Immature natural killer cell (primary cell): ENCODE data around the gene TTC7B. TPM values are rescaled to one million over a fixed set of nuclear protein-coding genes. Genes with fewer than 3 reads are reported as not detected.
"Not testable (repeated sequence)": the region's sequence is repeated elsewhere in the genome, so short reads cannot be mapped to it uniquely, and the experiment has no call there.

Experiments
- DNase-seq, 3 donors: peaks; one replicate each; pipeline ENCODE4 v3.0.0; 2022; ENCODE audit warnings: mixed read lengths in 1 of 3
- H3K27ac Mint-ChIP-seq, 6 donors: one replicate each; pipeline ENCODE4 v1.8.0; 2020; ENCODE audit warnings: mixed read lengths in 6 of 6, mild to moderate bottlenecking in 5 of 6, inconsistent platforms in 4 of 6, moderate library complexity in 3 of 6
- H3K27me3 Mint-ChIP-seq, 3 donors: one replicate each; pipeline ENCODE4 v1.8.0; 2020 to 2021; ENCODE audit warnings: low read depth in 3 of 3, mild to moderate bottlenecking in 3 of 3, mixed read lengths in 3 of 3, moderate library complexity in 3 of 3, inconsistent platforms in 1 of 3
- H3K36me3 Mint-ChIP-seq, 3 donors: one replicate each; pipeline ENCODE4 v1.8.0; 2020; ENCODE audit warnings: mixed read lengths in 3 of 3, inconsistent platforms in 2 of 3, mild to moderate bottlenecking in 2 of 3
- H3K4me1 Mint-ChIP-seq, 2 donors: one replicate each; pipeline ENCODE4 v1.8.0; 2020; ENCODE audit warnings: inconsistent platforms in 2 of 2, mild to moderate bottlenecking in 2 of 2, mixed read lengths in 2 of 2, moderate library complexity in 1 of 2
- H3K4me3 Mint-ChIP-seq, 5 donors: one replicate each; pipeline ENCODE4 v1.8.0; 2020; ENCODE audit warnings: mild to moderate bottlenecking in 5 of 5, mixed read lengths in 5 of 5, inconsistent platforms in 3 of 5, moderate library complexity in 3 of 5
- H3K9me3 Mint-ChIP-seq, 6 donors: one replicate each; pipeline ENCODE4 v1.8.0; 2020; ENCODE audit warnings: mild to moderate bottlenecking in 6 of 6, mixed read lengths in 6 of 6, inconsistent platforms in 4 of 6, moderate library complexity in 3 of 6
- polyA plus RNA-seq, 3 donors: library from polyadenylated mRNA; unstranded; fragments of 300-500 nt; fragmentation: Illumina TruSeq; gene quantifications; one replicate each; pipeline ENCODE4 v1.2.3, GENCODE V29; 2021

Gene TTC7B
- polyA plus RNA-seq, 3 donors from 2014 or later: 1.0 to 1.1 TPM; not detected in 1

DNA sequence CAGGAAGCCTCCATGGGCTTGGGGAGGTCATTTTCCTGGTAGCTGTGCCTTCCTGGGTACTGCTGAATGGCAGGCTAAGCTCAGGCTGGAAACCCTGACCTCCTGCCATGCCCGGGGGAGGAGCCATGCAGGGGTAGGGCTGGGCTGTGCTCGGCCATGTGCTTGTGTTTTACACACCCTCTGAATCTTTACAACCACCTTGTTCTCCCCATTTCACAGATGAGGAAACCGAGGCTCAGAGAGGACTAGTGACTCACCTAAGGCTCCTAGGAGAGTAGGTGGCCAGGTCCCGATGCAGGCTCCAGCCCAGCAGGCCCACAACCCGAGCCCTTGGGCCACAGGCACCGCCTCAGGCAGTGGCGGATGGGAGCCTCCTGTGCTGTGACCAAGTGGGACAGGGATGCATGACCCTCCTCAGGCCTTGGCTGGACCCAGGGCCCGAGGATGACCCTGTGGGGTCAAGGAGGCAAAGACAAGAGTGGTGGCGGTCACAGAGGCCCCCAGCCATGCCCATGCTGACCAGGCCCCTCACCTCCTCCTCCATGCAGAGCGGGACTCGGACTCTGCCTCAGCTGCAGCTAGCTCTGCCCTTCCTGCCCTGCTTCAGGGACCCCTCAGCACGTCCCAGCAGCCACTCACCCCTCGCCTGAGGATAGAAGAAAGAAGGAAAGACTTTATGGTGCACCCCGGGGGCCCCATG lies 283.3 kb downstream of the TTC7B start:
- Mint-ChIP-seq H3K9me3 (no peaks in the 10 kb centered on the region), H3K36me3 (no peaks in the 10 kb centered on the region), H3K27ac (no peak overlapping the region), H3K27me3 (peaks cover 1 to 9% (median 7%) of the 10 kb centered on the region in 3 donors), H3K4me1 (peaks cover 4 to 7% of the 10 kb centered on the region in 2 donors), H3K4me3 (no peak overlapping the region)
- no peak for DNase-seq

GRCh38 chr14:90531497-90531896 lies 284.7 kb downstream of the TTC7B start:
- Mint-ChIP-seq H3K4me1 (peaks cover 4 to 7% of the 10 kb centered on the region in 2 donors), H3K27me3 (peaks cover 6 to 11% (median 7%) of the 10 kb centered on the region in 3 donors), H3K4me3 (no peak overlapping the region), H3K9me3 (peaks cover 0 to 5% (median 0%) of the 10 kb centered on the region in 6 donors), H3K27ac (no peak overlapping the region), H3K36me3 (no peaks in the 10 kb centered on the region)
- DNase-seq: no peak

GRCh38 chr14:90530523-90530922 lies 285.7 kb downstream of the TTC7B start:
- H3K9me3 Mint-ChIP-seq: peaks cover 0 to 5% (median 0%) of the 10 kb centered on the region in 6 donors
- peaks cover 4 to 7% of the 10 kb centered on the region in 2 donors for H3K4me1 Mint-ChIP-seq
- H3K27ac Mint-ChIP-seq: no peak overlapping the region
- no peaks in the 10 kb centered on the region for H3K36me3 Mint-ChIP-seq
- peaks cover 5 to 7% (median 6%) of the 10 kb centered on the region in 3 donors for H3K27me3 Mint-ChIP-seq
- H3K4me3 Mint-ChIP-seq: no peak overlapping the region
- DNase-seq: no peak

DNA sequence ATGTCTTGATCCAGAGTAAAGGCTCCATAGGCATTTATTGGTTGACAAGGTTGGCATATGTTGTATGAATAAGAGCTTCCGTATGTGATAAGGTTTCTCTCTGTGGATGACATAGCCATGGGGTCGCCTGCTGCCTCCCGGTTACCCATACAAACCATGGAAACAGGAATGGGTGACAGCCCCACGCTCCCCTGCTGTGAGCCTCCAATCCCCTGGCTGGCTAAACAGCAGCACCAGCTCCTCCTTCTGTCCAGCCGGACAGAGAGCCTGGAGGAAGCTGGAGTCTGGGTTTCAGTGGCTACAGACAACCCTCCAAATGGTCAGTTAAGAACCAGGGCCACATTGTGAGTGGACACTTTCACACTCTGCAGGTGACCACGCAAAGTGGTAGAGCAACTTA lies 288.3 kb downstream of the TTC7B start:
- no peak for DNase-seq
- Mint-ChIP-seq H3K9me3 (peaks cover 0 to 5% (median 0%) of the 10 kb centered on the region in 6 donors), H3K36me3 (no peaks in the 10 kb centered on the region), H3K27ac (no peak overlapping the region), H3K27me3 (peaks cover 5 to 6% (median 5%) of the 10 kb centered on the region in 3 donors), H3K4me3 (no peak overlapping the region), H3K4me1 (no peaks in the 10 kb centered on the region)

- H3K27ac Mint-ChIP-seq, H3K4me1 Mint-ChIP-seq, H3K27me3 Mint-ChIP-seq, H3K36me3 Mint-ChIP-seq, H3K9me3 Mint-ChIP-seq, H3K4me3 Mint-ChIP-seq, DNase-seq: not testable (repeated sequence)
These were observed 289.7 kb downstream of the TTC7B start for GRCh38 chr14:90526536-90526935.

- H3K27ac Mint-ChIP-seq, H3K4me1 Mint-ChIP-seq, H3K27me3 Mint-ChIP-seq, DNase-seq, H3K4me3 Mint-ChIP-seq, H3K9me3 Mint-ChIP-seq, H3K36me3 Mint-ChIP-seq: not testable (repeated sequence)
These were observed 290.7 kb downstream of the TTC7B start for GRCh38 chr14:90525353-90526028.

DNA sequence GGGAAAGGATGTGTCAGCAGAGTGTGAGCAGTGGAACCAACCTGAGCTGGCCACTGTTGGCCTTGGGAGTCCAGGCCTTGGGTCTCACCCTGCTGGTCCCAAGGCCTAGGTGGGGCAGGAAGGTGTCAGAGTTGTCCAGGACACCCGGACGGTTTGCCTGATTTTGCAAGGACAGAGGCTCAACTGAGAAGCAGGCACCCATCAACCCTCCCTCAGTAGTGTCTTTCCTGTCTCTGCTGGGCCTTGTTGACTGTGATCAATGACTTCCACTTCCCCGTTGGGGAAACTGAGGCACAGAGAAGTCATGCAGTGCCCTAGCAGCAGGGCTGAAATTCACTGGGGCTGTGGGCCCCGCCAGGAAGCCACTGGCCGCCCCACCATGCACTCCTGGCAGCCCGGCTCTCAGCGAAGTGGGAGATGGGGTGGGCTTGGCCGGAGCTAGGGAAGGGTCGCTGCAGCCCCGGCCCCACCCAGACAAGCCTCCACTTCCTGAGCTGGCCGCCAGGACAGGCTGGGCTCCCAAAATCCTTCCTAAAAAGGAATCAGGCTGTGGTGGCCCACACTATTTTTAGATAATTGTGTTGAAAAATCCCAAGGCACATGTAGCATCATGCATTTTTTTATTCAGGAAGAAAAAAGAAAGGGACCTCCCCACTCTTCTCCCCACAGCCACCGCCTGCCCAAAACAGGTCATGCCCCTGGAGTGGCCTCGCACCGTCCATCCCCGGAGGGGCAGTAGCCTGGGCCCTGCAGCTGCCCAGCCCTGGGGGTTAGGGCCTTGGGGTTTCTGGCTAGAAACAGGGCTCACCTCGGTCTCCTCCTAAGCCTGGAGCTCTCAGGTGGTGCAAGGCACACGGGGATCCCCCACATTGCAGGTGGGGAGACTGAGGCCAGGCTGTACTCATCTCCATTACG lies 292.0 kb downstream of the TTC7B start:
- no peaks in the 10 kb centered on the region for H3K36me3 Mint-ChIP-seq
- H3K27me3 Mint-ChIP-seq: peaks cover 5 to 9% (median 6%) of the 10 kb centered on the region in 3 donors
- DNase-seq: no peak
- H3K27ac Mint-ChIP-seq: no peak overlapping the region
- no peak overlapping the region for H3K4me3 Mint-ChIP-seq
- H3K9me3 Mint-ChIP-seq: peaks cover 0 to 5% (median 0%) of the 10 kb centered on the region in 6 donors
- no peaks in the 10 kb centered on the region for H3K4me1 Mint-ChIP-seq

DNA sequence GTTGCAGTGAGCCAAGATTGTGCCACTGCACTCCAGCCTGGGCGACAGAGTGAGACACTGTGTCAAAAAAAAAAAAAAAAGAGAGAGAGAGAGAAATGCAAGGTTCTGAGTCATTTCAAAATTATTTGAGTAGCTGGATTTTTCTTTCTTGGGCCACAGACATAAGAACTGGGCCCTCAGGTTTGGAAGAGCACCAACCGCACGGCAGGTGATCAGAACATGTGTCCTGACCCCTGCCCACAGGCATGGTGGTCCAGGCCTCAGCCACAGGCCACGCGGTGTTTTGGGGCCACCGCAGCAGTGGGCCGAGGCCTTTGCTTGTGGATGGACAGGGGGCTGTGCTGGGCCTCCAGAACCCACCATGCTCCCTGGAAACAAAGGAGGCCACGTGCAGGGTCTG lies 292.7 kb downstream of the TTC7B start:
- Mint-ChIP-seq H3K27ac (no peak overlapping the region), H3K4me3 (no peak overlapping the region), H3K9me3 (peaks cover 0 to 5% (median 0%) of the 10 kb centered on the region in 6 donors), H3K4me1 (no peaks in the 10 kb centered on the region), H3K36me3 (no peaks in the 10 kb centered on the region), H3K27me3 (peaks cover 5 to 9% (median 5%) of the 10 kb centered on the region in 3 donors)
- DNase-seq: no peak

DNA sequence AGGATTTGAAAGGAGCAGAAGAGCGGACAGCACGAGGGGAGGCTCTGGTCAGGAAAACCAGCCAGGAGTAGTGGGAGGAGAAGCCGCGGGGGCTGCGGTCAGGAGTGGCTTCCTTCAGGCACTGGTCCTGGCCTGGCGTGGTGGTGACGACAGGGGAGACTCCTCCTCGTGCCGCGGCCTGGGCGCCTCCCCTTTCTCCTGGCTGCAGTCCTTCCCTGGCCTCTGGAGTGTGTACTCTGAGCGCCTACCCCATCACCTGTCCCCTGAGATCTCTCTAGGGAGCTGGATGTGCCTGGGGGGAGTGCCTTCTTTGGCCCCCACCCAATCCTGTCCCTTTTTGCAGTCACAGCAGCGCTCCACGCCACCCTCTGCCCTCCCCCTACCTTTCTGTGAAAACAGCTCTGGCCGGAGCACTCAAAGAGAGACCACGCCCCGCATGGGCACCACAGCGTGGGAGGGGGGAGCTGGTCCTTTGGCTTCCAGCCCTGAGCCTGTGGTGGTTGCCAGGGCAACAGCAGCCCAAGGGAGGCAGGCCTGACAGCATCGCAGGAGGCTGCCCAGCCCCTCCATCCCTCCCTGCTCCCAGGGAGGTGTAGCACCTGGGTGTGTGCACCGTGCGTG lies 293.5 kb downstream of the TTC7B start:
- Mint-ChIP-seq H3K27me3 (peaks cover 2 to 8% (median 5%) of the 10 kb centered on the region in 3 donors), H3K27ac (no peak overlapping the region), H3K4me3 (no peak overlapping the region), H3K36me3 (no peaks in the 10 kb centered on the region), H3K9me3 (peaks cover 0 to 5% (median 0%) of the 10 kb centered on the region in 6 donors), H3K4me1 (no peaks in the 10 kb centered on the region)
- DNase-seq: no peak

DNA sequence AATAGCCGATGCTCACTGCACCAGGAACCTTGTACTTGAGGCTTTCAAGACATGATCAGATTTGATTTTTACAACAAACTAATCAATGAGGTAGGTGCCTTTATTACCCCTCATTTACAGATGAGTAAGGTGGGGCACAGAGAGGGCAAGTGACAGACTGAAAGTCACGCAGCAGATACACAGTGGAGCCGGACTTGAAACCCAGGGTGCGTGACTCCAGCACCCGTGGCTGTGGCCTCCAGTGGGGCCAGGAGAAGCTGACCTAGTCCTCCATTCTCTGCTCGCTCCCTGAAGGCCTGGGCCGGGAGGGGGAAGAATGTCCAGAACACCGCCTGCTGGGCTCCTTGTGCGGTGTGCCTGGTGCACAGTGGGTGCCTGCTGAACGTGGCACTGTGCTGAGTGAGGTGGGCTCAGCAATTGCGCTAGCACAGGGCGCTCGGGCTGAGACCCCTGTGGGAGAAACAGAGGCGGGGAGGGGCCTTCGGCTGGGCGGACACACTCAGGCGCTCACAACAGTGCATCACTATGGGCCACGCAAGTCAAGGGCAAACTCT lies 294.2 kb downstream of the TTC7B start:
- Mint-ChIP-seq H3K27me3 (peaks cover 2 to 8% (median 2%) of the 10 kb centered on the region in 3 donors), H3K9me3 (peaks cover 0 to 4% (median 0%) of the 10 kb centered on the region in 6 donors), H3K4me3 (no peak overlapping the region), H3K27ac (no peak overlapping the region), H3K36me3 (no peaks in the 10 kb centered on the region), H3K4me1 (no peaks in the 10 kb centered on the region)
- DNase-seq: no peak

GRCh38 chr14:90521084-90521929 lies 294.9 kb downstream of the TTC7B start:
- Mint-ChIP-seq H3K4me3 (no peak overlapping the region), H3K36me3 (no peaks in the 10 kb centered on the region), H3K27ac (no peak overlapping the region), H3K27me3 (peaks cover 0 to 3% (median 2%) of the 10 kb centered on the region in 3 donors), H3K4me1 (no peaks in the 10 kb centered on the region), H3K9me3 (no peaks in the 10 kb centered on the region)
- no peak for DNase-seq

DNA sequence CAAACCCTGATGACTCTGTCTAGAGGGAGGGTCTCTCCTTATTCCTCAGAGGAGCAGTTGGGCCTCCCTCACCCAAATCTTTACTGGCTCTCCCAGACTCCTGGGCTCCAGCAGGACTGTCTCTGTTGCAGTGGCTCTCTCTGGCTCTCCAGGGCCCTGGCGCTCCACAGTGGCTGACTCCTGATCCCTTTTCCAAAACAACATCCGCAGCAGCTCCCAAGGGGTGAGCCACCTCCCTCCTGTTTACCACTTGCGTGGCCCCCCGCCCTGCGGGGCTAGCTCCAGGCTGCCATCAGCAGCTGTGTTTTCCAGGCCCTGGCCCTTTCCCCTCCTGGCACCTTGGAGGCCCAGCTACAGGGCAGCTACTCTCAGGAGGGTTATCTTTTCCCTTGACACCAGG lies 295.9 kb downstream of the TTC7B start:
- Mint-ChIP-seq H3K4me1 (no peaks in the 10 kb centered on the region), H3K27ac (no peak overlapping the region), H3K27me3 (peaks cover 0 to 3% (median 2%) of the 10 kb centered on the region in 3 donors)

More for the DNA sequence above, 295.9 kb downstream of the TTC7B start:
- no peak for DNase-seq
- Mint-ChIP-seq H3K9me3 (no peaks in the 10 kb centered on the region), H3K36me3 (no peaks in the 10 kb centered on the region), H3K4me3 (no peak overlapping the region)
